ENCODE measurements around the gene PGAP1. TPM values are rescaled to one million over a fixed set of nuclear protein-coding genes. Genes with fewer than 3 reads are reported as not detected.

The PGAP1 gene
- total and polyA plus RNA-seq, 12 donors: 0.99 to 9.8 (median 5.6) TPM

GRCh38 chr2:196939371-196939770 lies 12.9 kb upstream of the PGAP1 start:
- DNase-seq (no peak), ATAC-seq (no peak)
- 94 to 100% methylated on average over 1 of the region's 1 CpG for WGBS, 2 donors
- Histone ChIP-seq H3K36me3 (no peaks in the 10 kb centered on the region), H3K27me3 (no peaks in the 10 kb centered on the region), H3K4me1 (peaks cover 0 to 10% (median 3%) of the 10 kb centered on the region in 9 donors), H3K27ac (no peak overlapping the region), H3K4me3 (no peak overlapping the region), H3K9me3 (no peaks in the 10 kb centered on the region)
- TF ChIP-seq, protein P1, sequence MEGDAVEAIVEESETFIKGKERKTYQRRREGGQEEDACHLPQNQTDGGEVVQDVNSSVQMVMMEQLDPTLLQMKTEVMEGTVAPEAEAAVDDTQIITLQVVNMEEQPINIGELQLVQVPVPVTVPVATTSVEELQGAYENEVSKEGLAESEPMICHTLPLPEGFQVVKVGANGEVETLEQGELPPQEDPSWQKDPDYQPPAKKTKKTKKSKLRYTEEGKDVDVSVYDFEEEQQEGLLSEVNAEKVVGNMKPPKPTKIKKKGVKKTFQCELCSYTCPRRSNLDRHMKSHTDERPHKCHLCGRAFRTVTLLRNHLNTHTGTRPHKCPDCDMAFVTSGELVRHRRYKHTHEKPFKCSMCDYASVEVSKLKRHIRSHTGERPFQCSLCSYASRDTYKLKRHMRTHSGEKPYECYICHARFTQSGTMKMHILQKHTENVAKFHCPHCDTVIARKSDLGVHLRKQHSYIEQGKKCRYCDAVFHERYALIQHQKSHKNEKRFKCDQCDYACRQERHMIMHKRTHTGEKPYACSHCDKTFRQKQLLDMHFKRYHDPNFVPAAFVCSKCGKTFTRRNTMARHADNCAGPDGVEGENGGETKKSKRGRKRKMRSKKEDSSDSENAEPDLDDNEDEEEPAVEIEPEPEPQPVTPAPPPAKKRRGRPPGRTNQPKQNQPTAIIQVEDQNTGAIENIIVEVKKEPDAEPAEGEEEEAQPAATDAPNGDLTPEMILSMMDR (IDR thresholded peaks at IDR 0.05): no peak
- intact Hi-C loops (cut with DNase I): no loop called here

DNA sequence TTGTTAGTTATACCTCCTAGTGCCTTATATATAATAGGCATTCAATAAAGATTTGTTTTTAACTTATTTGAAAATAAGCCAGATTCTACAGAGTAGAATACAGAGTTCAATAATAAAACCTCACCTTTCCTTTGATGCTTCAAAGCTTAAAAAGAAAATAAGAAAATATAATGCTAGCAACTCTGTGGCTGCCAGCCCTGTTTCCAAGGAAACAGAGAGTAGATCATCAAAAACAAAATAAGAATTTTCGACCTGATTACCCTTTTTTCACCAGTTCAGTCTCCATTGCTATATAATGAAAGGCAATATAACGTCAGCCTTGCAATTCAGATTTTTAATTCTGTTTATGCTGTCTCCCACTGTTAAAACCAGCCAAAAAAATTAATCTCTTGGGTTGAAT lies 8.9 kb upstream of the PGAP1 start:
- TF ChIP-seq, protein P1 (IDR thresholded peaks at IDR 0.05): no peak
- no peaks in the 10 kb centered on the region for H3K36me3 ChIP-seq
- no peaks in the 10 kb centered on the region for H3K4me1 ChIP-seq
- intact Hi-C loops (cut with DNase I): no loop called here
- H3K27ac ChIP-seq: no peak overlapping the region
- no peaks in the 10 kb centered on the region for H3K27me3 ChIP-seq
- WGBS, 2 donors: 65 to 70% methylated on average over 2 of the region's 2 CpGs
- DNase-seq: no peak
- no peaks in the 10 kb centered on the region for H3K9me3 ChIP-seq
- H3K4me3 ChIP-seq: no peak overlapping the region
- no peak for ATAC-seq

- Histone ChIP-seq H3K9me3 (no peaks in the 10 kb centered on the region), H3K36me3 (no peaks in the 10 kb centered on the region), H3K4me1 (no peaks in the 10 kb centered on the region), H3K4me3 (no peak overlapping the region), H3K27me3 (no peaks in the 10 kb centered on the region), H3K27ac (no peak overlapping the region)
- no peak for ATAC-seq
- 92 to 95% methylated on average over 1 of the region's 1 CpG for WGBS, 2 donors
- DNase-seq: no peak
- intact Hi-C loops (cut with DNase I): no loop called here
- TF ChIP-seq, protein P1 (IDR thresholded peaks at IDR 0.05): no peak
Observed at GRCh38 chr2:196934672-196935071, 8.2 kb upstream of the PGAP1 start.

GRCh38 chr2:196931555-196931954 lies 5.0 kb upstream of the PGAP1 start:
- WGBS, 2 donors: 80 to 89% methylated on average over 2 of the region's 2 CpGs
- no peak for DNase-seq
- Histone ChIP-seq H3K36me3 (no peaks in the 10 kb centered on the region), H3K27ac (no peak overlapping the region), H3K4me1 (peaks cover 0 to 11% (median 0%) of the 10 kb centered on the region in 9 donors), H3K4me3 (no peak overlapping the region), H3K27me3 (no peaks in the 10 kb centered on the region), H3K9me3 (no peaks in the 10 kb centered on the region)
- no peak for ATAC-seq
- TF ChIP-seq, protein P1 (IDR thresholded peaks at IDR 0.05): no peak
- intact Hi-C loops (cut with DNase I): no loop called here
